GM12878 (cell line): Measurements from ENCODE around the gene STEAP2. TPM values are rescaled to one million over a fixed set of nuclear protein-coding genes. Genes with fewer than 3 reads are reported as not detected.

Experiments
- ATAC-seq: fragments of 200-7000 bp; cut with Tn5 transposase; 3 replicates; pipeline ENCODE4 v1.9.1; 2020; ENCODE audit warnings: mild to moderate bottlenecking, moderate library complexity
- BruUV-seq: library from RNA; stranded (reverse); fragments of 400-500 nt; replicated peaks from 2 replicates; lab custom pipeline; 2021; lab: Mats Ljungman, UMichigan
- CTCF ChIA-PET: fragments of 300-600 bp; sonication (Branson Sonifier 250); formaldehyde crosslinking; extraction: SDS; loops from one replicate; lab custom pipeline; 2021; ENCODE audit warnings: inconsistent platforms; lab: Yijun Ruan, JAX
- POLR2A ChIA-PET: fragments of 350-600 bp; formaldehyde crosslinking; extraction: SDS; loops from one replicate; lab custom pipeline; 2021; ENCODE audit warnings: inconsistent platforms; lab: Charles Lee
- RAD21 ChIA-PET: fragments of 300-600 bp; sonication (Branson Sonifier 250); formaldehyde crosslinking; loops from one replicate; lab custom pipeline; 2023; ENCODE audit warnings: antibody characterized with exemption; ENCODE audit not compliant: unreplicated experiment; lab: Charles Lee
- SMC1A ChIA-PET: fragments of 300-600 bp; sonication (Branson Sonifier 250); formaldehyde crosslinking; loops from one replicate; lab custom pipeline; 2023; ENCODE audit not compliant: unreplicated experiment, uncharacterized antibody; lab: Charles Lee
- DNase-seq: peaks from one replicate; pipeline ENCODE4 v3.0.0-alpha.2; 2011; ENCODE audit warnings: low read depth, low spot score
- FAIRE-seq: peaks from 3 replicates; lab custom pipeline; 2011; peaks lifted over from hg19 to GRCh38; lab: Jason Lieb, UNC
- H2AFZ ChIP-seq: 2 replicates; pipeline ENCODE4 v1.6.0; 2011; ENCODE audit warnings: low read depth, low read length, control low read depth; ENCODE audit not compliant: control insufficient read depth
- H3K27ac ChIP-seq: 2 replicates; pipeline ENCODE4 v1.5.1; 2011; ENCODE audit warnings: control low read depth; ENCODE audit not compliant: control insufficient read depth, insufficient read depth
- H3K27me3 ChIP-seq, 2 experiments: replicated peaks in 1 of 2; 2 replicates each; pipeline versions ENCODE4 v1.6.0 to v1.6.1; 2011; ENCODE audit warnings: low read length in 1 of 2; ENCODE audit not compliant: control insufficient read depth in 2 of 2, insufficient read depth in 2 of 2
- H3K36me3 ChIP-seq, 2 experiments: 2 replicates each; pipeline ENCODE4 v1.5.1; 2011; ENCODE audit warnings: low read length in 1 of 2; ENCODE audit not compliant: control insufficient read depth in 2 of 2, insufficient read depth in 2 of 2
- H3K4me1 ChIP-seq: 2 replicates; pipeline ENCODE4 v1.6.1; 2011; ENCODE audit warnings: mild to moderate bottlenecking, low read length, moderate library complexity, mixed read lengths; ENCODE audit not compliant: control insufficient read depth, insufficient read depth
- H3K4me2 ChIP-seq: 2 replicates; pipeline ENCODE4 v1.6.0; 2011; ENCODE audit warnings: control low read depth; ENCODE audit not compliant: control insufficient read depth, insufficient read depth
- H3K4me3 ChIP-seq: fragments of 200-600 bp; sonication (generic); 2 replicates; pipeline ENCODE4 v1.5.1; 2016
- H3K79me2 ChIP-seq: 2 replicates; pipeline ENCODE4 v1.6.0; 2011; ENCODE audit warnings: low read length; ENCODE audit not compliant: control insufficient read depth, insufficient read depth
- H3K9ac ChIP-seq: 2 replicates; pipeline ENCODE4 v1.8.0; 2011; ENCODE audit warnings: low read length, control low read depth, mixed read lengths; ENCODE audit not compliant: control insufficient read depth, insufficient read depth
- H3K9me3 ChIP-seq: replicated peaks from 3 replicates; pipeline ENCODE4 v1.5.1; 2011; ENCODE audit warnings: mild to moderate bottlenecking, low read length; ENCODE audit not compliant: control insufficient read depth, insufficient read depth
- H4K20me1 ChIP-seq: 2 replicates; pipeline ENCODE4 v1.6.0; 2011; ENCODE audit not compliant: control insufficient read depth, insufficient read depth
- HSF1 ChIP-seq: fragments of 150-350 bp; IDR thresholded peaks from 2 replicates; pipeline ENCODE4 v1.6.1; 2014; ENCODE audit warnings: mild to moderate bottlenecking, low read depth, low read length
- MEF2B ChIP-seq: fragments of 450-650 bp; IDR thresholded peaks from 2 replicates; pipeline ENCODE4 v1.6.1; 2018; ENCODE audit warnings: mild to moderate bottlenecking, moderate library complexity; ENCODE audit not compliant: partially characterized antibody, poor library complexity, severe bottlenecking
- MYB ChIP-seq: fragments of 150-350 bp; IDR thresholded peaks from 2 replicates; pipeline ENCODE4 v1.6.1; 2014; ENCODE audit warnings: mild to moderate bottlenecking, low read depth, low read length, borderline replicate concordance
- PRDM15 ChIP-seq: fragments of 450-650 bp; formaldehyde crosslinking; IDR thresholded peaks from 2 replicates; pipeline ENCODE4 v1.4.0; 2020; ENCODE audit warnings: mild to moderate bottlenecking, moderate library complexity
- RUNX3 ChIP-seq: IDR thresholded peaks from 2 replicates; pipeline ENCODE4 v1.6.1; 2012; ENCODE audit warnings: low read length, inconsistent platforms
- SMC3 ChIP-seq: IDR thresholded peaks from 2 replicates; pipeline ENCODE4 v1.6.1; 2011; ENCODE audit warnings: low read length, improper control_type of control experiment, borderline replicate concordance
- SREBF1 ChIP-seq: IDR thresholded peaks from 2 replicates; pipeline ENCODE4 v1.6.1; 2012; ENCODE audit warnings: mild to moderate bottlenecking, low read length
- SUZ12 ChIP-seq: fragments of 200-600 bp; sonication (generic); IDR thresholded peaks from one replicate; pipeline ENCODE4 v1.6.1; 2018; ENCODE audit warnings: antibody characterized with exemption, mild to moderate bottlenecking; ENCODE audit not compliant: unreplicated experiment
- TARDBP ChIP-seq: IDR thresholded peaks from 2 replicates; pipeline ENCODE4 v1.6.1; 2016; ENCODE audit warnings: borderline replicate concordance
- TCF3 ChIP-seq: IDR thresholded peaks from 2 replicates; pipeline ENCODE4 v1.6.1; 2012; ENCODE audit warnings: low read depth, mild to moderate bottlenecking, low read length, borderline replicate concordance; ENCODE audit not compliant: insufficient read depth
- WGBS: methylation state at CpG from one replicate; pipeline ENCODE4 v1.1.6; 2016; ENCODE audit warnings: low lambda C conversion rate; ENCODE audit not compliant: insufficient replicate concordance, insufficient coverage; ENCODE audit errors: missing lambda C conversion rate; 5-methylcytosine and 5-hydroxymethylcytosine counted together
- in situ Hi-C: fragments of 300-500 bp; cut with MboI; formaldehyde crosslinking; loops from 9 replicates; pipeline ENCODE4 v1.14.3; 2018; ENCODE audit warnings: mixed read lengths
- intact Hi-C: fragments of 100-400 bp; cut with micrococcal nuclease; formaldehyde crosslinking; loops from one replicate; pipeline ENCODE4 v1.14.2; 2022; ENCODE audit not compliant: unreplicated experiment
- polyA plus RNA-seq, 11 experiments: library from polyadenylated mRNA; depleted of rRNA in 4 of 11; unstranded in 6 of 11; stranded (reverse) in 5 of 11; fragments of >200 nt; fragmentation: Nextera tagmentation in 4 of 11; fragmentation: Illumina TruSeq in 1 of 11; extraction: Ambion mirVana in 4 of 11; extraction: Trizol in 1 of 11; gene quantifications; 1 replicate in 1 of 11; 2 replicates in 10 of 11; pipeline versions ENCODE4 v1.2.1 to v1.2.3, GENCODE V29; 2011 to 2016; ENCODE audit warnings: inconsistent platforms in 2 of 11, missing spikeins in 2 of 11, low read depth in 1 of 11
- total RNA-seq, 4 experiments: library from RNA; depleted of rRNA in 3 of 4; stranded (reverse); fragments of >200 nt in 3 of 4; fragmentation: Illumina TruSeq in 1 of 4; extraction: Trizol in 1 of 4; gene quantifications; 2 replicates each; pipeline versions ENCODE4 v1.2.1 to v1.2.3, GENCODE V29; 2013 to 2021
- TF ChIP-seq, protein P1 (sequence below): IDR thresholded peaks from 2 replicates; pipeline ENCODE4 v1.6.1; 2012; ENCODE audit warnings: improper control_type of control experiment, low read depth, low read length; ENCODE audit not compliant: insufficient replicate concordance
- TF ChIP-seq, protein P2 (sequence below): IDR thresholded peaks from 2 replicates; pipeline ENCODE4 v1.6.1; 2012; ENCODE audit warnings: low read length, inconsistent platforms

STEAP2 gene
- total and polyA plus RNA-seq, 10 of the 15 experiments (the other 5 are each of a cell fraction or from before 2014, with no cell fraction given) = 0.64 to 17.6 (median 1.8) TPM

- intact Hi-C loops (no loop called here), in situ Hi-C loops (no loop called here)
- ATAC-seq = no peak
- WGBS = 39% methylated on average over 6 of the region's 6 CpGs
- peaks cover 1 to 17% of the 10 kb centered on the region in 2 experiments for H3K27me3 ChIP-seq
- no peaks in the 10 kb centered on the region for H3K79me2 ChIP-seq
- ChIA-PET SMC1A (interaction anchor here (0.6 to 8.5 kb wide), 16 partner anchors 8 to 58 kb away, joined by 3 to 116 read pairs (median 10); partner anchors contain the start of genes CFAP69 and STEAP1), POLR2A (interaction anchor here (0.8 to 7.6 kb wide), 12 partner anchors 8 to 56 kb away, joined by 3 to 92 read pairs (median 7); partner anchors contain the start of gene CFAP69), CTCF (interaction anchor here (0.6 to 6.8 kb wide), 16 partner anchors 12 to 216 kb away, joined by 3 to 67 read pairs (median 8); partner anchors contain the start of gene STEAP1), RAD21 (interaction anchor here (0.7 to 8.1 kb wide), 15 partner anchors 12 to 57 kb away, joined by 3 to 90 read pairs (median 10); partner anchors contain the start of genes CFAP69 and STEAP1)
- no TSS peak for BruUV-seq
- DNase-seq = no peak
- no peaks in the 10 kb centered on the region for H4K20me1 ChIP-seq
- H3K4me3 ChIP-seq = no peak overlapping the region
- FAIRE-seq = no peak
- no peaks in the 10 kb centered on the region for H3K36me3 ChIP-seq
- no peaks in the 10 kb centered on the region for H3K9me3 ChIP-seq
- no peak overlapping the region for H3K9ac ChIP-seq
- no peak overlapping the region for H2AFZ ChIP-seq
- 0 out of 2 replicates have a peak overlapping the region, but pooled peaks have one; percentile 13 for H3K4me2 ChIP-seq
- H3K4me1 ChIP-seq = no peaks in the 10 kb centered on the region
- H3K27ac ChIP-seq = no peak overlapping the region
- TF ChIP-seq SMC3 = no peak
- TF ChIP-seq PRDM15 (CRISPR knock-in tag) = no peak
- no peak for TF ChIP-seq TCF3
- no peak for TF ChIP-seq HSF1
- TF ChIP-seq, protein P1, sequence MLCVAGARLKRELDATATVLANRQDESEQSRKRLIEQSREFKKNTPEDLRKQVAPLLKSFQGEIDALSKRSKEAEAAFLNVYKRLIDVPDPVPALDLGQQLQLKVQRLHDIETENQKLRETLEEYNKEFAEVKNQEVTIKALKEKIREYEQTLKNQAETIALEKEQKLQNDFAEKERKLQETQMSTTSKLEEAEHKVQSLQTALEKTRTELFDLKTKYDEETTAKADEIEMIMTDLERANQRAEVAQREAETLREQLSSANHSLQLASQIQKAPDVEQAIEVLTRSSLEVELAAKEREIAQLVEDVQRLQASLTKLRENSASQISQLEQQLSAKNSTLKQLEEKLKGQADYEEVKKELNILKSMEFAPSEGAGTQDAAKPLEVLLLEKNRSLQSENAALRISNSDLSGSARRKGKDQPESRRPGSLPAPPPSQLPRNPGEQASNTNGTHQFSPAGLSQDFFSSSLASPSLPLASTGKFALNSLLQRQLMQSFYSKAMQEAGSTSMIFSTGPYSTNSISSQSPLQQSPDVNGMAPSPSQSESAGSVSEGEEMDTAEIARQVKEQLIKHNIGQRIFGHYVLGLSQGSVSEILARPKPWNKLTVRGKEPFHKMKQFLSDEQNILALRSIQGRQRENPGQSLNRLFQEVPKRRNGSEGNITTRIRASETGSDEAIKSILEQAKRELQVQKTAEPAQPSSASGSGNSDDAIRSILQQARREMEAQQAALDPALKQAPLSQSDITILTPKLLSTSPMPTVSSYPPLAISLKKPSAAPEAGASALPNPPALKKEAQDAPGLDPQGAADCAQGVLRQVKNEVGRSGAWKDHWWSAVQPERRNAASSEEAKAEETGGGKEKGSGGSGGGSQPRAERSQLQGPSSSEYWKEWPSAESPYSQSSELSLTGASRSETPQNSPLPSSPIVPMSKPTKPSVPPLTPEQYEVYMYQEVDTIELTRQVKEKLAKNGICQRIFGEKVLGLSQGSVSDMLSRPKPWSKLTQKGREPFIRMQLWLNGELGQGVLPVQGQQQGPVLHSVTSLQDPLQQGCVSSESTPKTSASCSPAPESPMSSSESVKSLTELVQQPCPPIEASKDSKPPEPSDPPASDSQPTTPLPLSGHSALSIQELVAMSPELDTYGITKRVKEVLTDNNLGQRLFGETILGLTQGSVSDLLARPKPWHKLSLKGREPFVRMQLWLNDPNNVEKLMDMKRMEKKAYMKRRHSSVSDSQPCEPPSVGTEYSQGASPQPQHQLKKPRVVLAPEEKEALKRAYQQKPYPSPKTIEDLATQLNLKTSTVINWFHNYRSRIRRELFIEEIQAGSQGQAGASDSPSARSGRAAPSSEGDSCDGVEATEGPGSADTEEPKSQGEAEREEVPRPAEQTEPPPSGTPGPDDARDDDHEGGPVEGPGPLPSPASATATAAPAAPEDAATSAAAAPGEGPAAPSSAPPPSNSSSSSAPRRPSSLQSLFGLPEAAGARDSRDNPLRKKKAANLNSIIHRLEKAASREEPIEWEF = no peak
- TF ChIP-seq MYB = no peak
- no peak for TF ChIP-seq MEF2B
- no peak for TF ChIP-seq SUZ12
- no peak for TF ChIP-seq TARDBP
- TF ChIP-seq RUNX3 = no peak
- TF ChIP-seq SREBF1 = no peak
- TF ChIP-seq, protein P2, sequence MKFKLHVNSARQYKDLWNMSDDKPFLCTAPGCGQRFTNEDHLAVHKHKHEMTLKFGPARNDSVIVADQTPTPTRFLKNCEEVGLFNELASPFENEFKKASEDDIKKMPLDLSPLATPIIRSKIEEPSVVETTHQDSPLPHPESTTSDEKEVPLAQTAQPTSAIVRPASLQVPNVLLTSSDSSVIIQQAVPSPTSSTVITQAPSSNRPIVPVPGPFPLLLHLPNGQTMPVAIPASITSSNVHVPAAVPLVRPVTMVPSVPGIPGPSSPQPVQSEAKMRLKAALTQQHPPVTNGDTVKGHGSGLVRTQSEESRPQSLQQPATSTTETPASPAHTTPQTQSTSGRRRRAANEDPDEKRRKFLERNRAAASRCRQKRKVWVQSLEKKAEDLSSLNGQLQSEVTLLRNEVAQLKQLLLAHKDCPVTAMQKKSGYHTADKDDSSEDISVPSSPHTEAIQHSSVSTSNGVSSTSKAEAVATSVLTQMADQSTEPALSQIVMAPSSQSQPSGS = no peak
These were observed 582 bp downstream of the STEAP2 start for GRCh38 chr7:90212149-90212495.
